GM18508 (cell line): ENCODE data around the gene SCOC.
"Not testable (repeated sequence)": the region's sequence is repeated elsewhere in the genome, so short reads cannot be mapped to it uniquely, and the experiment has no call there.

Source experiments
- ATAC-seq: cut with Tn5 transposase; IDR thresholded peaks from one replicate; pipeline ENCODE4 v1.9.1; 2021; ENCODE audit warnings: moderate number of reproducible peaks; ENCODE audit not compliant: insufficient read depth, unreplicated experiment

Gene SCOC

DNA sequence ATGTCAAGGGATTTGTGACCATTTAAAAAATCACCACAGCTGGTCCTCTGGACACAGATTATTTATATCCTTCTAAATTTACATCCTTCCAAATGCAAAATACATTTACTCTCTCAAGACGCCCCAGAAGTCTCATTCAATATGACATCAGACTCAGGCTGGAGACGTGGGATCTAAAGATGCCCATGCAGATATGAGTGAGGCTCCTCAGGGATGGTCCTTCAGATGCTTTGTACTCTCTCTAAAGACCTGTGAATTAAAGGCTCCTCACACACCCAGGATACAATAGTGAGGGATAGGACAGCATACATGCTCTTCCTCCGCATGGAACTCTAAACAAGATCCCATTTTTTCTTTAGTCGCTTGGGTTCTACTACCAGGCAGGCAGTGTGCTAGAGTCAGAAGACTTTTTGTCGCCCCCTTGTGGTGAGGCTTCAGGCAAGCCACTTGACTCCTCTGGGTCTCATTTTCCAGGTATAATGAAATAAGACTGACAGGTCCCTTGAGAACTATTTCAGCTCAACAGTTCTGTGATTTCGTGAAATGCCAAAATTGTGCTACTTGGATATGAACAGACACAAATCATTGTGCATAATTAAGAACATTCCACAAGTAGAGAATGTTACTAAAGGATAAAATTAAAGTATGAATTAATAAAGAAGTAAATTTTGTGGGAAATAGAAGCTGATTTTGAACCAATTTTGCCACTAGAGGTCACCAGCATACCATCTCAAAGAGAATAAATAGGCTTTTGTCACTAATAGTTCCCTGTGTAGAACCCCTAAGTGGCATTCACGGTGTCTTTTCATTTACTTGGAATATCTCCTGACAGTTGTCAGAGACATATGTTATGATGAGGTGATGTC, 13.7 kb upstream of the SCOC start:
- peak; percentile 93 for ATAC-seq

DNA sequence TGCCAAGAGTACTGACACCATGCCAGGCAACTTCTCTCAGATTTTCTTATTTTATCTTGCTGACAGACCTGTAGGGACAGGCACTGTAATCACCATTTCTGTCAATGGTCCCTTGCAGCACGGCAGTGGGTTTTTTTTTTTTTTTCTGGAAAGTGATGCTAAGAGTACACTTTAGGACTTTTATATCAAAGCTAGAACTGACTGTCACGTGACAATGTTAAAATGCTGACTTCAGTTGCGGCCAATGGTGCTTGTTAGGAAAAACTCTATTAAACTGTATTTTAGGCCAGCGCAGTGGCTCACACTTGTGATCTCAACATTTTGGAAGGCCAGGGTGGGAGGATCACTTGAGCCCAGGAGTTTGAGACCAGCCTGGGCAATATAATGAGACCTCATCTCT, 12.3 kb upstream of the SCOC start:
- no peak for ATAC-seq

DNA sequence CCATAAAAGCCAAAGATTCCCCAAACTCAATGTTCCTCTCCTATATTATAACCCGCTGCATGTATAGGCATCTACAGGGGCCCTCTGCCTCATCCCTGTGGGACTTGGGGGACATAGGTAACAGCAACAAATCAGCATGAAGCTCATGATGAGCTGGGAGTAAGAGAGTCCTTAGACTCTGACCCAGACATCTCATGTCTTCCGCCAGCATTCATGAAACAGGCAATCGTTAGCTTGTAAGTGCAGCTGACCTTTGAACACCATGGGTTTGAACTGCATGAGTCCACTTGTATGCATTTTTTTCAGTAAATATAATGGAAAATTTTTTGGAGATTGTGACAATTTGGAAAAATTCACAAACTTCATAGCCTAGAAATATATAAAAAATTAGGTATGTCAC, 10.4 kb upstream of the SCOC start:
- no peak for ATAC-seq

DNA sequence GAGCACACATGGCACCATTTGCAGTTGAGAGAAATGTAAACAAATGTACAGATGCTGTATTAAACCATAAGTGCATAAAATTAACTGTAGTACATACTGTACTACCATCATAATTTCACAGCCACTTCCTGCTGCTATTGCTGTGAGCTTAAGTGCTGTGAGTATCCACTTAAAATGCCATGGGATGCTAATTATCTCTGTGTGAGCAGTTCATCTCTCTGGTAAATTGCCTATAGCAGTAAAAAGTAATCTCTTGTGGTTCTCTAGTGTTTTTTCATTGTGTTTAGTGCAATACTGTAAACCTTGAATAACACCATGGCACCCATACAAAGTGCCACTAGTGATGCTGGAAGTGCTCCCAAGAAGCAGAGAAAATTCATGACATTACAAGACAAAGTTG, 9.9 kb upstream of the SCOC start:
- no peak for ATAC-seq

DNA sequence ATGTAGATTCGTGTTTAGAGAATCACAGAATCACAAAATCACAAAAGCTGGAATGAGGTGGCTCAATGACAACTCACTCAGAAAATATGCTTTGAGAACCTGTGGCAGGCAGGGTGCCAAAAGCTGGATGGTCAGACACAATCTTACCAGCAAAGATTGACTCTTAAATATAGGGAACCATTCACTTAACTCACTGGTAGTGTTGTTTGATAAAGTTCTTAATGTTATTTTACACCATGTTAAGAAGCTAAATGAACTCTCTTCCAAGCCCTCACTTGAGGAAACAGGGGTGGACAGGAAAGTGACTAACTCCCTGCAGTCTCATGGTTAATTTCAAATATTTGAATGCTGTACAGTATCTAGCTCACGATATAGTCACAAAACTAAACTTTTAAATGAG, 5.7 kb upstream of the SCOC start:
- no peak for ATAC-seq

DNA sequence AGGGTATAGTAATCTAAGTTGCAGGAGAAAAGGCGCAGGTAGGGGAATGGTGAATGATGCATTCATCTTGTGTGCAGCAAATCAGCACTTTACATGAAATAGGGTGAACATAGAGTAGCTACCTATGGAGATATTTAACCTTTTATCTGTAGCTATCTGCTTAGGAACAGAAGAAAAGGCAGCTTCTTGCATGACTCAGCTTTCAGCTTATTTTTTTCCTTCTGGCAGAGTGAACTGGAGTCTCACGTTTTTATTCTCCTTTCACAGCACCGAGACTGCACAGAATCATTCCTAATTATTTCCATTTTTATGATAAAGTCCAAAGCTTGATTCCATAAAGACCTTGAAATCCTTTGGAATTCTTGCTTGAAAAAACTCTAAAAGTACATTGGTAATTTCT, 4.8 kb upstream of the SCOC start:
- ATAC-seq: no peak

DNA sequence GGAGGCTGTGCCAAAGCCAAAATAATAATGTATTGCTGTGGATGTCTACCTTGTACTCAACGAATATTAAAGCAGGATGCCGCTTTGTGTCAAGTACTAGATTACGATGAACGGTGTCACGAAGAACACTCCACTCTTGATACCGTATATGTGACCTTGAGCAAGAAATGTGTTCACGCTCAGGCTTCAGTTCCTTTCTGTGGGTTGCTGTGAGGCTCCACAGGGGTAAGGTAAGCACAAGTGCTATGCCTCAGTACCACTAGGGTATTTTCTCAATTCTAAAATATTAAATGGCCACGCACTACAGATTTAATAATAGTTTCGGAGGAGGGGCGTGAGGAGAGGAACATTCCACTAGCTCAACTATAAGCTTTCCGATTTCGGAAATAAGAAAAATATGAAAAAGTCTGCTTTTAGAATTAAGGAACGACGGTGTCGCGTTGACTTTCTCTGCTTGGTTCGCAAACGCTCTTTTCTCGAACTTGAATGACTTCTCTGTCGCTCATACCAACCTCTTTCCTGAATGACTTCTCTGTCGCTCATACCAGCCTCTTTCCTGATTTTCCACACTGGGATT, 607 bp upstream of the SCOC start:
- peak; percentile 41 for ATAC-seq

DNA sequence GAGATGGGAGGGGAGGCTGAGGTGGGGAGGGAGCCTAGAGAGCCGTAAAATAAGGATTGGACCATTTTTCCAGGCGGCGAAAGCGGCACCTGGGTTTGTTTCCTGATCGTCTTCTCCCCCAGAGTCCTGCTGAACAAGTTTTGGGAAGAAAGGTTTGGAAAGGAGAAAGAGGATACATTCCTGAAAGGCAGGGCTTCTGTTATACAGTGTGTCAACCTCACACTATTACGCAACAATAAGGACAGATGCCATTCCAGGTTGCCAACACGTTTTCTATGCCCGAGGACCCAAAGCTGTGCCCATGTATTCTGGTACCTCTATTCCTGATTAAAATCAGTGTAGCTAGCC, 658 bp downstream of the SCOC start:
- ATAC-seq: no peak

DNA sequence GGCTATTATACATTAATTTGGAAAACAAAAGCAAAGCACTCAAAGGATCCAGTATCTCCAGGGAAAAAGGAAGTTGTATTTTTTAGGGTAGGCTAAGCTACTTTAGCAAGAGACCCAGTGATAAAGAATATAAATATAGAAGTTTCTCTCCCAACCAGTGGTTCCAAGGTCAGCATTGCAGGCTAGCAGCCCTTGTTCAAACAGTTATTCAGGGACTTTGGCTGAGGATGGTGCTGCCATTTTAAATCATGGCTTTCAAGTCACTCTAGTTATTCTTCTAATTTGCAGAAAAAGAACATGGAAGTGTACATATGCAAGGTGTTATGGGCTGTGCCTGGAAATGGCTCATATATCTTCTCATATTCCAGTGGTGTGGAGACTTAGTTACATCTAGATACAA, 9.3 kb downstream of the SCOC start:
- ATAC-seq: no peak

DNA sequence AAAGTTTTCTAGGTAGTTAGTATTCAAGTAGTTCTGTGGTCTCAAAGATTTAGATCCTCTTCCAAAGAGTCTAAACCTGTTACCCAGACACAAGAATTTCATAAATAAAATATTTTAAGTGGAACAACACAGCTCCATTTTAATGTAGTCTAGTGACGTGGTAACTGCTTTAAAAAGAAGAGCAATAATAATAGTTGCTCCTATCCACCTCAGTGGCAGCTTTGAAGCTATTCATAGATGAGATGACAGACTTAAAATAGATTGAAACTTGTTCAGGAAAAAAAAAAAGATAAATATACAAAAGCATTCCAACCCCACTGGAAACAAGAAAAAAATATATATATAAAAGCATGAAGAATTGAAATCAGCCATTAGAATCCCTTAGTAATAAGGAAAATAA, 14.6 kb downstream of the SCOC start:
- ATAC-seq: no peak

DNA sequence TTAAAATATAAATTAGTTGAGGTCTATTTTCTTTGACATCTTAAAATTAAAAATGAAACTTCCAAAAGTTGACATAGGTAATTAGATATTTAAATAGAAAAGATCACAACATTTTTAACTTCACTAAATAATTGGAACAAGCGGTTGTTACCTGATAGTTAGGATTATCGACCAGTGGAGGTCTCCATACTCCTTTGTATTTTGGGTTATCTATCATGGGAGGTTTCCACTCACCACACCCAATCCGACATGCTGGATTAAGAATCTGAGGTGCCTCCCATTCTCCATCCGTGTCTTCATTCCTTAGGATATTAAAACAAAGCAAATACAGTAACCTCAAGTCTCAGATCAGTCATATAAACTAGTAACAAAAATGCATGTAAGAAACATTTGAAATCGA, 22.2 kb downstream of the SCOC start:
- ATAC-seq: no peak

DNA sequence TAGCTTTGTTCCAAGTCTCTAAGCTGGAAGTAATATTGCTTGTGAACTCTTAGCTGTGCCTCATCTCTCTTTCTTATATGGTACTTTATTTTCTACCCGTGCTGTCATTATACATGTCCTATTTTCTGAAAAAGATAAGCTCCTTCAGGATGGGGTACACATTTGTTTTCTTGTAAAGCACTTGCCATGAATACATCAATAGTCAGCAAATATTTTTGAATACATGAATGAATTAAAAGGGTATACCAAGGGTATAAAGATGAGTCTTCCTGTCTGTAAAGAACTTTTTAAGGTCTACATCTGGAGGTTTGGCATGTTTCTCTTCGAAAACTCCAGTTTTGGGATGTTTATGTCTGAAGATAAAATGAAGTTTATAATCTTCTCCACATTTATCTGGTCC, 26.7 kb downstream of the SCOC start:
- no peak for ATAC-seq

DNA sequence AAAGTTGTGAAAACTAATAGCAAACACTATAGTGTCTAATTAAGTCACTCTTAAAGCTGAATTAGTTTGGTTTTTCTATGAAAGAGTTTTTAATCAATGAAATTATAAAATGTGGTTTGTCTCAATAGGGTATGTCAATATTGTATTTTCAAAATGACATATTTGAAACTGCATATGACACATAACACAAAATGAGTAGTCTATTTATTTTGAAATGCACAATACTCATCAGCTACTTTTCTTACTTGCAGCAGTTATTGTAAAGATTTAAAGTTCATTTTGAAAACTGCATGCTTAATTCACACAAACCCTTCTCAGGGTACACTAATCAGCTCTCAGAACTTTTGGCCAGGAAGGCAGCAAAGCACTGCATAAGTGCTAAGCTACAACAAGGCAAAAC, 32.8 kb downstream of the SCOC start:
- ATAC-seq: no peak

DNA sequence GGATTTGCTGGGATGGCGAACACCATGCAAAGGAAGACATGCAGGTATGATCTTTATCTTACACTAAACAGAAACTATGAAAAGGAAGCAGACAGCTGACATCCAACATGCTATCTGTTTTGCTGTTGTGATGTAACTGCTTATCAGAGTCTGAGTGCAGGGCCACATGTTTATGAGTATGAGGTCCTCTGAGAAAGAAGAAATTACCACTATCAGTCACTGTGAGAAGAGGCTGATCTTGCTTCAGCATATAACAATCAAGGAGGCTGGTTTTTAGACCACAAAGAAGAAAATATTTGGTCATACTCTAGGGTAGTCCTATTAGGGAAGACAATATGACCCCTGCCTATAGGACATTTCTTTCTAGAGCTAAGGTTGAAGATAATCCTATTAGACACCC, 35.5 kb downstream of the SCOC start:
- ATAC-seq: no peak

DNA sequence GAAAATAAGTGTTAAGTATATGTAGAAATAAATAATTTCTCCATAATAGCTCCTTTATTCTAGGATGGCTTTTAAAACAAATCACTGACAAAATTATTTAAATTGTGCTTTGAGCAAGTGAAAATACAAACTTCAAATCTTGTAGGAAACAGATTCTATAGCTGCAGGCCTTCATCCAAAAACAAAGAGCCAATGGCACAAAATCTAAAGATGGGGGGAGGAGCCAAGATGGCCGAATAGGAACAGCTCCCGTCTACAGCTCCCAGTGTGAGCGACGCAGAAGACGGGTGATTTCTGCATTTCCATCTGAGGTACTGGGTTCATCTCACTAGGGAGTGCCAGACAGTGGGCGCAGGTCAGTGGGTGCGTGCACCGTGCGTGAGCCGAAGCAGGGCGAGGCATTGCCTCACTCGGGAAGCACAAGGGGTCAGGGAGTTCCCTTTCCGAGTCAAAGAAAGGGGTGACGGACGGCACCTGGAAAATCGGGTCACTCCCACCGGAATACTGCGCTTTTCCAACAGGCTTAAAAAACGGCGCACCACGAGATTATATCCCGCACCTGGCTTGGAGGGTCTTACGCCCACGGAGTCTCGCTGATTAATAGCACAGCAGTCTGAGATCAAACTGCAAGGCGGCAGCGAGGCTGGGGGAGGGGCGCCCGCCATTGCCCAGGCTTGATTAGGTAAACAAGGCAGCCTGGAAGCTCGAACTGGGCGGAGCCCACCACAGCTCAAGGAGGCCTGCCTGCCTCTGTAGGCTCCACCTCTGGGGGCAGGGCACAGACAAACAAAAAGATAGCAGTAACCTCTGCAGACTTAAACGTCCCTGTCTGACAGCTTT, 39.9 kb downstream of the SCOC start:
- not testable (repeated sequence) for ATAC-seq

DNA sequence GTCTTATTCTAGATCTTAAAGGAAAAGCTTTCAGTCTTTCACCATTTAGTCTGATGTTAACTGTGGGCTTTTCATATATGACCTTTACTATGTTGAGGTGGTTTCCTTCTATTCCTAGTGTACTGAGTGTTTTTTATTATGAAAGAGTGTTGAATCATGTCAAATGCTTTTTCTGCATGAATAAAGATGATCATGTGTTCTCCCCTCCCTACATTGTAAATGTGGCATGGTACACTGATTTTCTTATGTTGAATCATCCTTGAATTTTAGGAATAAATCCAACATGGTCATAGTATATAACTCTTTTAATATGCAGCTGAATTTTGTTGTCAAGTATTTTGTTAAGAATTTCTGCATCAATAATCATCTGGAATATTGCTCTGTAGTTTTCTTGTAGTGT, 49.7 kb downstream of the SCOC start:
- no peak for ATAC-seq

DNA sequence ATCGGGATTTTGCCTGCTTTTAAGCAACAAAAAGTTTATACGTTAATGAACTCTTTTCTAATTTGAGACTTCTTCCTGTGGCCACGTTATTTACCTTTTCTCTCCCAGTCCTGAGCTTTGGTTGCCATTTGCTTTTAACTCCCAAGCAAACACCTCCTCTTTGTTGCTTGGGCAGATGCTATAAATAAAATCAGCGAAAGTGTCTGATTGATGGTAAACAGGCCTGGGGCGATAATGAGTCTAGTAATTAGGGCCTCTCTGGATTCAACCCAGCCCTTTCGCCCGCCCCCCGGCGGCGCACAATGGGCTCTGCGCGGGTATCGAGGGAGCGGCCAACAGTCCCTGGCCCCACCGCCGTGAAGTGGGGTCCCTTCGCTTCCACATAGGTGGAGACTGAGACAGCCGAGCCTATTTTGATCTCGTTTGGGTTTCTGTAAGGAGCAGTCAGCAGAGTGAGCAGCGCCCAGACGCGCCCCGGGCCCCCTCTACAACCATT, 53.2 kb downstream of the SCOC start:
- no peak for ATAC-seq

DNA sequence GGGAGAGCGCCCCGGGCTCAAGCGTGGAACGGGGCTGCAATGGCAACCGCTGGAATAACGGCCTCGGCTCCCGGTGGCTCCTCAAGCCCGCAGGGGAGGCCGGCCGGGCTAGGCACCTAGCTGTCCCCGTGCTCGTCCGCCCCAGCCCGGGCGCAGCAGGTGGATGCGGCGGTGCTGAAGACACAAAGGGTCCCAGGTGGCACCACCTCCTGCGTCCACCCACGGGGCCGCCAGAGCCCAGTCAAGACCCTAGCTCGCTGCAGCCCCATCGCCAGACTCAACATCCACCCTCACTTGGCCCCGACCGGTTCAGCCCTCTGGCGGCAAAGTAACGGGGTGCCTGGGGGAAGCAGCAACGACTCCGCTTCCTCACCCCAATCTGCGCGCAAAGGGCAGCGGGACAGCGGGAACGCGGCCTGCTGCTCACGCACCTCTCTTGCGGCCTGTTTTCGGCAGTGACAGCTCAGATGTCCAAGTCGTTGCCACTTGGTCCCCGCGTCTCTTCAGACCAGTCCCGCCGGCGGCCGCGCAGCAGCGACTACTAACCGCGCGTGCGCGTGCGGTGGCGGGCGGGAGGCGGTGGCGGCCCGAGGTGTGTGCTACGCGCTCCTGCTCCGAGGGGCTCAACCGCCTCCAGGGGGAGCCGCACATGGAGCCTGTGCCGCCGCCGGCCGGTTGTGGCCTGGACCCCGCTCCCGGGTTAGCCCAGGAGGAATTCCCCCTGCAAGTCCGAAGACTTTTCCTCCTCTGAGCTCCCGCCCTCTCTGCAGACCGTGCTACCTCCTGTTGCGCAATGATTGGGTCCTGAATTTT, 53.9 kb downstream of the SCOC start, which contains the start of gene CLGN:
Gene CLGN (minus strand): TSS at position 543 of the 813 bp plus-strand sequence. CDS start 14,570 bp downstream, outside the sequence.
- no peak for ATAC-seq

DNA sequence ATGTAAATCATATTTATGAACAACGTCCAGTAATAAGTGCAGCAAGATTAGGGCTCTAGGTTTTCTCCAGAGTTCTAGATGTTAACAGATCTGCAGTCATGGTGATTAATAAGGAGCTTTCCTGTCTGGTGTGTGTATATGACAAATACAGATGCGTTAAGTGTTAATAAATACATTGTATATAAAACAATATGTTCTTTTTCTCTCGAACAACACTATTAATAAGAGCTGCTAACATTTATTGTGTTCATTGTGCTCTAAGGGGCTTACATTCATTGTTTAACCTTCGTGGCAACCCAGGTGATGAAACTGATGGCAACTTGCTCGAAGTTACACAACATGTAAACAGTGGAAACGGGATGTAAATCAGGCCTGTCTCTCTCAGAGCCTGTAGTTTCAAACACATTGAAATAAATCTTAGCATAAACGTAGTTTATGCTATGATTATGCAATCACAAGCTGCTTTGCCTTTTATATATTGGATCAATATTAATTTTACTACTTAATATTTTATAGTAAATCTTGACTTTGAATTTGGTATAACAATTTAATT, 54.5 kb downstream of the SCOC start:
- no peak for ATAC-seq
